ENCODE results near the gene TMEM81.

The TMEM81 gene

GRCh38 chr1:205076245-205076761 is 8.0 kb downstream of the TMEM81 start:
- no peak for DNase-seq

- no peak for DNase-seq
Measured at GRCh38 chr1:205075642-205076155, 8.6 kb downstream of the TMEM81 start.

GRCh38 chr1:205074513-205074912 is 9.7 kb downstream of the TMEM81 start:
- no peak for DNase-seq

GRCh38 chr1:205074084-205074483 is 10.2 kb downstream of the TMEM81 start:
- DNase-seq, result no peak

- no peak for DNase-seq
Measured at GRCh38 chr1:205073511-205073910, 10.7 kb downstream of the TMEM81 start.

GRCh38 chr1:205072881-205073280 is 11.4 kb downstream of the TMEM81 start:
- DNase-seq, result no peak

DNA sequence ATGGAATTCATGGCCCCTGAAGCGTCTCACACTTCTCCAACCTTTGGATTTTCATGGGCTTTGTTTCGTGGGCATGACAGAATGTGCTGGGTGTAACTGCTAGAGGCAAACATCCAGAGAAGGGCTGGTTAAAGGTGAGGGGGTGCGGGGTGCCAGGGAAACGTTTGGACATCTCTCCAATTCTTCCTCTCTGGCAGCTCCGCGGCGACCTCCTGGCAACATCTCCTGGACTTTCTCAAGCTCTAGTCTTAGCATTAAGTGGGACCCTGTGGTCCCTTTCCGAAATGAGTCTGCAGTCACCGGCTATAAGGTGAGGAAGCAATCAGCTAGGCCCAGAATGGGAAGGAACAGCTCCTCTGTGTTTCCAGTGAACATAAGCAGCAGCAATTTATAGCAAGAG is 12.0 kb downstream of the TMEM81 start:
- no peak for DNase-seq

DNA sequence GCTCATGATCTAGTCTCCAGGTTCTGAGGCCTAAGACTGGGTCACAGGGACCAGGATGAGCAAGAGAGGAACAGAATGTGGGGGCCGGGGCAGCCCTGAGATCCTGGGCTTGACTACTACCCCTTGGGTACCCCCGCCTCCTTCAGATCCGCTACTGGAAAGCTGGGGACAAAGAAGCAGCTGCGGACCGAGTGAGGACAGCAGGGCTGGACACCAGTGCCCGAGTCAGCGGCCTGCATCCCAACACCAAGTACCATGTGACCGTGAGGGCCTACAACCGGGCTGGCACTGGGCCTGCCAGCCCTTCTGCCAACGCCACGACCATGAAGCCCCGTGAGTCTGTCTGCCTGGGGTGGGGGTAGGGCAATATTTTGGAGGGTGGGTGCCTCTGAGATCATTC is 12.5 kb downstream of the TMEM81 start:
- no peak for DNase-seq

GRCh38 chr1:205071028-205071409 is 13.2 kb downstream of the TMEM81 start:
- DNase-seq, result no peak

- DNase-seq, result no peak
Measured at GRCh38 chr1:205069371-205070125, 14.7 kb downstream of the TMEM81 start.

- no peak for DNase-seq
Measured at GRCh38 chr1:205068457-205069040, 15.7 kb downstream of the TMEM81 start.

DNA sequence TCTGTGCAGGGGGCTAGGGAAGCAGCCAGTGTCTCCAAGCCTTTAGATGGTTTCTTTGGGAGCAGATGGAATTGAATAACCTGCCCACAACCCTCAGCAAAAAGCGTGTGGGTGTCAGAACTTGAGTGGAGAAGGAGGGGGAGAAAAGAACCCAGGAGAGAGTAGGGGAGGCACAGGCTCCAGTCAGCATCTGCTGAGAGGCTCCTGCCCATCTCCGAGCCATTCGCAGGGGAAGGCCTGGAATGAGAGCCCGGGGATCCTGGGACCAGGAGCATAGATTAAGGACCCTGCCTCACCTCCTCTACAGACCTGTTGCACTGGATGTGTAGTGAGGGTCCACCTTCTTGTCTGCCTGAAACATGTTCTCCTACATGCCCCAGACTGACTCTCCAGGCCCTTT is 16.3 kb downstream of the TMEM81 start:
- no peak for DNase-seq

GRCh38 chr1:205067031-205067430 is 17.2 kb downstream of the TMEM81 start:
- no peak for DNase-seq

DNA sequence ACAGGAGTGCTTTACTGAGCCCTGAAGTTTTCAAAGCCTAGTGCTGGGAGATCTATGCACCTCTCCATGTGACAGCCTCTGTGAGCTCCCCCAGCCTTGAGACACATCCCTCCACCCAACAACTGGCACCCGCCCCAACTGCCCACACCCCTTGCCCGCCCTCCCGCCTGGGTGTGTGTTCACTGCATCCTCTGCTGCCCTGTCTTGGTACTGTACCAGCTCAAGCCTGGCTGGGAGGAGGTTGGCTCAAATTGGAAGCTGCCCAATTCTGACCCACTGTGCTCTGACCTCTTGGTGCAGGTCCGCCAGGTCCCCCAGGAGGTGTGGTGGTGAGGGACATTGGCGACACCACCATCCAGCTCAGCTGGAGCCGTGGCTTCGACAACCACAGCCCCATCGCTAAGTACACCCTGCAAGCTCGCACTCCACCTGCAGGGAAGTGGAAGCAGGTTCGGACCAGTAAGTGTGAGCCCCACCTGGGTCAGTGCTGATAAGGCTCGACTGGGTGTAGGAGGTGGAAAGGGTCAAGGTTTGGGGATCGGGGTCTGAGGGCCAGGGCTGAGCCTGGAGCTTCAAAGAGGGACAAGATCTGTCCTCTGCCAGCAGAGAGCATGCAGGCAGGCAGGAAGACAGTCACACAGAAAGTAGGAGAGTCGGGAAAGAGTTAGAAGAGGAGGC is 18.0 kb downstream of the TMEM81 start:
- DNase-seq, result no peak

DNA sequence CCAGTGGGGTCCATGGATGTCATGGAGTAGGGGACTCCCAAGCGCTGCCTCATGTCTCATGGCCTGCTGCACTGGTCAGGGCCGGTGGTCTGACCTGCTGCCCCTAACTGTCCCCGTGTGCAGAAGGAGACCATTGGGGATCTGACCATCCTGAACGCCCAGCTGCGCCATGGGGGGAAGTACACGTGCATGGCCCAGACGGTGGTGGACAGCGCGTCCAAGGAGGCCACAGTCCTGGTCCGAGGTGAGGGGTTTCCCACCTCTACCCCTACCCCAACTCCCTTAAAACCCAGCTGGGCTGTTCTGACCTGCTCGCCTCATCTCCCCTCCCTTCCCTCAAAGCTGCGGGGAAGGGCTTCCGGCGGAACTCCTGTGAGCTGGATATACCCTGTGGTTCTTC is 18.6 kb downstream of the TMEM81 start:
- DNase-seq, result no peak

DNA sequence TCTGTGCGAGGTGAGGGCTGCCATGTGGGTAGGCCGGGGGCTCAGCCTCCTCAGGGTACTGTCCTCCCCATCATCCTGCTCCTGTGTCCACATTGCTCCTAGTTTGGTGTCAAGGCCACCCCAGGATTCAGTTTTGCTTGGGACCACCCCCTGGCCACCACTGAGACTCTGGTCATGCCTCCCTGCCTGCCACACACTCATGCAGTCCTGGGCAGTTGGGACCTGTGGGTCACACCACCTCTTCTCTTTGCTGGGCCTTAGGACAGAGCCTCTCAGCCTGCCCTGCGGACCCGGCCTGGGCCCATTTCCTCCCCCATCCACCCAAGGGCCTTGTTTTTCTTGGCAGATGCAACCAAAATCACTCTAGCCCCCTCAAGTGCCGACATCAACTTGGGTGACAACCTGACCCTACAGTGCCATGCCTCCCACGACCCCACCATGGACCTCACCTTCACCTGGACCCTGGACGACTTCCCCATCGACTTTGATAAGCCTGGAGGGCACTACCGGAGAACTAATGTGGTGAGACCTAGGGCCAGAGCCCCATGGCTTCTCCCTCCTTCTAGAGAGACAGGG is 19.4 kb downstream of the TMEM81 start:
- DNase-seq, result no peak

GRCh38 chr1:205064301-205064700 is 20.0 kb downstream of the TMEM81 start:
- DNase-seq, result no peak

- no peak for DNase-seq
Measured at GRCh38 chr1:205062895-205063294, 21.4 kb downstream of the TMEM81 start.

DNA sequence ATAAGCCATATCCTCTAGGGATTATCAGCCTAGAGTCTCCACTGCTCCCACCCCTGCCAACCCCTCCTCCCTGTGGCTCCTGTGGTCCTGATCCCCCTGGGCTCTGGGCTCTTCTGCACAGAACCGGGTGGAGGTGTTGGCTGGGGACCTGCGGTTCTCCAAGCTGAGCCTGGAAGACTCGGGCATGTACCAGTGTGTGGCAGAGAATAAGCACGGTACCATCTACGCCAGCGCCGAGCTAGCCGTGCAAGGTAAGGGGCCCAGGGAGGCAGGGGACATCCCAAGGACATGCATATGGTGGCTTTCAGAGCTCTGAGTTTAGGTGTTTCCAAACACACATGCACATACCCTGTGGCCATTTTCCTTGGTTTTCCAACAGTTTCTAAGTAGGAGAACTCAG is 21.9 kb downstream of the TMEM81 start:
- DNase-seq, result no peak

DNA sequence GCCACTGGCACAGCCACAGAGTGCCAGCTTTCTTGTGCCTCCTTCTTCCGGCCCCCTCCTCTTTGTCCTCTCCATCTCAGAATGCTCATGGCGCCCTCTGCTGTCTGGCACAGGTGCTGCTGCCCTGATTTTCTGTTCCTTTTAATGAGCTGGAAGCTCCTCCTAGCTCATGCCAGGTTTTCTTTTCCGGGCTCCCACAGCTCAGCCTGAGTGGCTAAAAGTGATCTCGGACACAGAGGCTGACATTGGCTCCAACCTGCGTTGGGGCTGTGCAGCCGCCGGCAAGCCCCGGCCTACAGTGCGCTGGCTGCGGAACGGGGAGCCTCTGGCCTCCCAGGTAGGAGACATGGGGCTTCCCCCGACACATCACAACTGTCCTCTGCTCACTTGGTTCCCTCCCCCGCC is 22.6 kb downstream of the TMEM81 start:
- DNase-seq, result peak; percentile 89

DNA sequence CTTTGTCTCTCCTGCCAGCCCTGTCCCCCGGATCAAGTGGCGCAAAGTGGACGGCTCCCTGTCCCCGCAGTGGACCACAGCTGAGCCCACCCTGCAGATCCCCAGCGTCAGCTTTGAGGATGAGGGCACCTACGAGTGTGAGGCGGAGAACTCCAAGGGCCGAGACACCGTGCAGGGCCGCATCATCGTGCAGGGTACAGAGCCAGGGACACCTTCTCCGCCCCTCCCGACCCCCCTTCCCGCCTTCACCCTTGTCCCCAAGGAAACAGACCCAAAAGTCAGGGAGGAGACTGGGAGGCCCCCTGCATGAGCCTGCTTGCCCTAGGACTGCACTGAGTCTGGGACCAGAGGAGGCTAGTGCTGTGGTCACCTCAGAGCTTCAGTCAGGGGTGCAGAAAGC is 23.0 kb downstream of the TMEM81 start:
- DNase-seq, result no peak

DNA sequence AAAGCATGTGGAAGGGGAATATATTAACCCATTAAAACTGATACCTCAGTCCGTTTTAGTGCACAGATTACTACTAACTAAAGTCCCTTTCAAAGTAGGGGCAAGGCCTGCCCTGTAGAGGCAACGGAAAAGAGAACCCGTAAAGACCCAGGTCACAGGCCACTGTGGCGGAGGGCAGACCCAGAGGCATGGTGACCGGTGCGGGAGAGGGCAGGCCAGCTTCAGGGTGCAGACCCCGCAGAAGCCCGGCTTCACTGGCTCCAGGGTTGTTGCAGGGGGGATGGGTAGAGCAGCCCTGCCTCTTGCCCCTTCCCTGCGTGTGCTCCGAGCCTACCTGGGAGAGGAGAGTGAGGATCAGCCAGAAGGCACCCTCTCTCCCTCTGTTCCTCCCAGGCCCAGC is 23.5 kb downstream of the TMEM81 start:
- DNase-seq, result no peak

- no peak for DNase-seq
Measured at GRCh38 chr1:205059660-205060059, 24.6 kb downstream of the TMEM81 start.

DNA sequence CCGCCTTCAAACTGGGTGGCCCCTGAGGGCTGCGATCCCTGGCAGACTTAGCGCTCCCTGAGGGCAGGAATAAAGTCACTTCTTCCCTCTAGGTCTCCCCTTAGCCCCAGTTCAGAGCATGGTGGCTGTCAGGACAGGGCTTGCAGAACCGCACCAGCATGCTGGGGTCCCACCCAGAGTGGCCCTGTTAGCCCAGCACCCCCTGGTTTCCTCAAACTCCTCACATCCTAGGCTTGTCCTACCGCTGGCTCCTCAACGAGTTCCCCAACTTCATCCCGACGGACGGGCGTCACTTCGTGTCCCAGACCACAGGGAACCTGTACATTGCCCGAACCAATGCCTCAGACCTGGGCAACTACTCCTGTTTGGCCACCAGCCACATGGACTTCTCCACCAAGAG is 25.4 kb downstream of the TMEM81 start:
- DNase-seq, result no peak
